Kidney capillary endothelial cell (primary cell): Measurements from ENCODE around the gene LATS2.

Experiments
- DNase-seq: peaks from one replicate; pipeline ENCODE4 v3.0.0-alpha.2; 2018; ENCODE audit warnings: low spot score

Gene LATS2

DNA sequence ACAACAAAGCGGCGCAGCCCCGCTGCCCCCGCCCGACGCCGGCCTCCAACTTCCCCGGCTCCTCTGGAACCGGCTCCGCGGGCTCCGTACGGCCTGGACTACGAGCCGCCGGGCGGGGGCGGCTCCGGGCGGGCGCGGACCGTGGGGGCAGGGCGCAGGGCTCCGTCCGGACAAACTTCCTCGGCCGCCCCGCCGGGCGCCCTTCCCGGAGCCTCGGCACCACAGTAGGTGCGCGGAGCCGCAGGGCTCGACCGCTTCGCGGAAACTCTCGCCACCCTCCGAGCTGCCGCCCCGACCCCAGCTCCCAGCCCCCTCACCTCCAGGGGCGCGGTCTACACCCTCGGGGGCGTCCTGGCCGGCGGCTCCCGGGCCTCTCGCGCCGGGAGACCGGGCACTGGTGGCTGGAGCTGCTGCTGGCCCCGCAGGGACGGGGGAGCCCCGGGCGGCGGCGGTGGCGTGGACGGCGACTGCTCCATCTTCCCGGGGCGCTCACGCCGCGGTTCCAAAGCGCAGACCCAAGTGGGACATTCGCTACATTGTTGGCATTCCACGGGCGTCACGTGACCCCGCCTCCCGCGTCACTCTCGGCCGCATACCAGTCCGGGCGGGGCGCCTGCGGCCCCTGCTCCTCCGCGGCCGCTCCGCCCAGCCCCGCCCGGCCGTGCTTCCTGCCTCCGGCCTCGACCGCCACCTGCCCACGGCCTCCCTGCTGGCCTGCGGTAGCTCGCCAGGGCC is at the start of gene LATS2:
TSS of gene LATS2 (minus strand) at position 558 of the 735 bp plus-strand sequence. CDS start 15,560 bp downstream, outside the sequence.
- DNase-seq, result peak; percentile 92

DNA sequence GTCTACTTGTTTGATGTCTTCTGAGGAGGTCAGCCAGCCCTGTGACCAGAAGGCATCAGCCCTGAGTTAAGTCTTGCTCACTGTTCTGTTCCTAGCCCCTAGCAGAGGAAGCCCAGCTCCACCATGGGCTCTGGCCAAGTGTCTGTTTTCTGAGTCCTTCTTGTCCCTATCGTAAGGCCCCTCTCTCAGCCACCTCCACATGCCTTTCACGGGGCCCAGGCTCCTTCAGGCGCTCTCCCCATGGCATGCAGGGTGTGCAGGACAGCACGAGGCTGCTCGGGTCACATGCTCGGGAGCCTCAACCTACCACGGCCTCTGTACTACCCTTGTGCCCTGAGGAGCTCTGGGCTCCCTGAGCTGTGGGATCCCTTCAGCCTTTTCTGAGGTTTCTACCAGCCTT is 47.8 kb upstream of the LATS2 start:
- no peak for DNase-seq

DNA sequence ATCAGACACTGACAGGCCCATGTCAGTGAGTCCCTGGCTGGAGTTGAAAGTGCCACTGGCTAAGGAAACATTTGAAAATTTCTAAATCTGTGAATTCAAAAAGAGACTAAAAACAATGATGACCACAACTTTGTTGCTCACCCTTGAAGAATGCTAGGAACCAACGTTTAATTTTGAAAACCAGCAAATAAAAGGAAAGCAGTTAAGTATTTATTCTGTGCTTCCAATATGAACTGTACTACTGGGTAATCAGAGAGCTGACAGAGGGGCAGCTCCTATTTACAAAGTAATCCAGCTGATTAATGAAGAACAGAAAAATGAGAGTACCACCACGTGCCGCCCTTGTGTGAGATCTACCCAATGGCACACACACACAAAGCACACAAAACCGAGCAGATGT is 44.7 kb upstream of the LATS2 start:
- DNase-seq, result no peak

GRCh38 chr13:21104199-21105019 is 43.0 kb upstream of the LATS2 start:
- DNase-seq, result no peak

- DNase-seq, result no peak
Measured at GRCh38 chr13:21101865-21102576, 40.6 kb upstream of the LATS2 start.

GRCh38 chr13:21100994-21101757 is 39.8 kb upstream of the LATS2 start:
- no peak for DNase-seq

DNA sequence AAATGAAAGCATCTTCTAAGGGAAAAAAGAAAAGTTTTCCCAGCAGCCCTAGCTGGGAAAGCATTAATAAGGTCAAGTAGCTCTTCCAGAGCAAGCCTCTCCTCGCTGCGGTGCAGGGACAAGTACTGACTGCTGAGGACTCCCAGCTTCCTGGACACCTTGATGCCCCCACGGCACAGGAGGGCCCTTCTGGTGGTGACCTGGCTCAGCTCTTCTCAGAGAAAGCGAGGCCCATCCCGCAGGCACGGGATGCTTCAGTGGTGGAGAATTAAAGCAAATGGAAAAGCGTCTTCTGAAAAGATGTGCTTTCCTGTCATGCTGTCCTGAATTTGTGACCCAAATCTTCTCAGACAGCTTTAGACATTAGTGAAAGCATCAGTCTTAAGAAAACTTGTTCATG is 38.8 kb upstream of the LATS2 start:
- DNase-seq, result no peak

- no peak for DNase-seq
Measured at GRCh38 chr13:21095311-21095710, 33.9 kb upstream of the LATS2 start.

DNA sequence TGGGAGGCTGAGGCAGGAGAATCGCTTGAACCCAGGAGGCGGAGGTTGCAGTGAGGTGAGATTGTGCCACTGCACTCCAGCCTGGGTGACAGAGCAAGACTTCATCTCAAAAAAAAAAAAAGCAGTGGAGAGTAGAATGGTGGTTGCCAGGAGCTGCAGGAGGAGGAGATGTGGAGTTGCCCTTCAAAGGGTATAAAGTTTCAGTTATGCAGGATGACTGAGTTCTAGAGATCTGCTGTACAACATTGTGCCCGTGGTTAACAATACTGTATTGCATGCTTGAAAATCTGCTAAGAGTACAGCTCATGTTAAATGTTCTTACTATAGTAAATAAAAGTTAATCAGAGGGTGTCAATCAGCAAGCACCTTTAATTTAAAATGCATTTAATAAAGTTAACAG is 28.4 kb upstream of the LATS2 start:
- DNase-seq, result no peak

GRCh38 chr13:21088534-21088933 is 27.1 kb upstream of the LATS2 start:
- no peak for DNase-seq

GRCh38 chr13:21086929-21087328 is 25.5 kb upstream of the LATS2 start:
- DNase-seq, result no peak

GRCh38 chr13:21081926-21082325 is 20.5 kb upstream of the LATS2 start:
- no peak for DNase-seq

- no peak for DNase-seq
Measured at GRCh38 chr13:21080593-21080891, 19.2 kb upstream of the LATS2 start.

- DNase-seq, result peak; percentile 97
Measured at GRCh38 chr13:21079761-21080592, 18.6 kb upstream of the LATS2 start.

DNA sequence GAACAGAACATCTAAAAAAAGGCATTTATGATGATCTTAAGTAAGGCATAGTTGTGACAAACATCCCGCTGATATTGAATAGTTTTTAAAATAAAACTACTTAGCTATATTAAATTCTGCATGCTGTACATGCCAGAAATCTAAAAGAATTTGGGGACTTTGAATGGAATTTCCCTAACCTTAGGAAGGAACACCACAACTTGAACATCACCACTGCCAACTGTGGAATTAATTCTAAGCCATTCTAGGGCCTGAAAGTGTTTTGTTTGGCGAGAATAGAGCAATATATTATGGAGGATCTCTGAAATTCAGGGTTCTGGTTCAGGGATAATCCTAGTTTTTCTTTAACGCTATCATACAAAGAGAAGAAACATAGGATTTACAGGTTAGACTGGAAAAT is 17.8 kb upstream of the LATS2 start:
- no peak for DNase-seq

GRCh38 chr13:21078501-21078900 is 17.1 kb upstream of the LATS2 start:
- DNase-seq, result no peak

- DNase-seq, result no peak
Measured at GRCh38 chr13:21077788-21078353, 16.5 kb upstream of the LATS2 start.

DNA sequence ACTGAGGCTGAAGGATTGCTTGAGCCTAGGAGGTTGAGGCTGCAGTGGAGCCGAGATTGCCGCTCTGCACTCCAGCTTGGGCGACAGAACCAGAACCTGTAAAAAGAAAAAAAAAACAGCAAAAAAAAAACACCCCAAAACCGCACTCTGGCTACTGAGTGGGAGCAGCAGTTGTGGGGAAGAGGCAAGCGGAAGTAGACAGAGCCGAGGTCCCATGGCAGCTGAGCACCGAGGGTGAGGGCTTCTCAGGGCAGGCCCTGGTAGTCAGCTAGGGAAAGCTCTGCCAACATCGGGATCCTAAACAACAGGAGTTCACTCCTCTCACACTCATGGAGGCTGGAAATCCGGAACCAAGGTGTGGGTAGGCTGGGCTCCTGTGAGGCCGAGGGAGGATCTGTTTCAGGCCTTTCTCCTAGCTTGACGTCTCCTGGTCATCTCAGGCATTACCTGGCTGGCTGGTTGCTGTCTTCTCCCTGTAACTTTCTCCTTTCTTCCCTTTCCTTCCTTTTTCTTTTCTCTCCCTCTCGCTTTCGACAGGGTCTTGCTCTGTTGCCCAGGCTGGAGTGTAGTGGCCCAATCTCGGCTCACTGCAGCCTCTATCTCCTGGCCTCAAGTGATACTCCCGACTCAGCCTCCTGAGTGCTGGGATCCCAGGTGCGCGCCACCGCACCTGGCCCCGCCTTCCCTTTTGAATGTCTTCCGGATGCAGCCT is 15.8 kb upstream of the LATS2 start:
- no peak for DNase-seq

DNA sequence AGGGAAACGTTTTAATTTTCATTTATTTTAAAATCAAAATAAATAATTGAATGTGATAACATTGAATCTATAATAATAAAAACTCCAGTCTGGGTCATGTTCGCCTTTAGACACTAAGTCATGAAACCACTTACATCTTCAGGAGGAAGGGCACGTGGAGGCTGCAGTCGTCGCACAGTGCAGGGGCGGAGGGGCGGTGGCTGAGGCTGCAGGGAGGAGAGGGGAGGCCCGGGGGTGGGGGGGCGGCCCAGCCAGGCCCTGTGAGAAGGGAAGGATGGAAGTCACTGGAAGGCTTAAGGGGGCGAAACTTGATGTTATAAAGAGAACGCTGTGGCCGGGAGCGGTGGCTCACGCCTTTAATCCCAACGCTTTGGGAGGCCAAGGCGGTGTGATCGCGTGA is 14.9 kb upstream of the LATS2 start:
- DNase-seq, result no peak
